SH-SY5Y (cell line): ENCODE results near the gene PLEKHG5.

Experiments
- GATA2 ChIP-seq: IDR thresholded peaks from 2 replicates; pipeline ENCODE4 v1.6.1; 2011; ENCODE audit warnings: mild to moderate bottlenecking, low read depth, low read length
- GATA3 ChIP-seq: IDR thresholded peaks from 2 replicates; pipeline ENCODE4 v1.6.1; 2011; ENCODE audit warnings: low read depth, mild to moderate bottlenecking, low read length, moderate library complexity

- TF ChIP-seq GATA2 (no peak), GATA3 (no peak)
These were observed 19.1 kb downstream of the PLEKHG5 start for GRCh38 chr1:6472391-6472790.
